HCT116 (cell line): Measurements from ENCODE around the gene SEC16A. TPM values are rescaled to one million over a fixed set of nuclear protein-coding genes. Genes with fewer than 3 reads are reported as not detected.

Experiments
- ATAC-seq: fragments of 200-7000 bp; cut with Tn5 transposase; 2 replicates; pipeline ENCODE4 v1.9.1; 2020; ENCODE audit warnings: mild to moderate bottlenecking, moderate library complexity
- BruUV-seq: library from RNA; stranded (reverse); fragments of 400-500 nt; replicated peaks from 2 replicates; lab custom pipeline; 2021; lab: Mats Ljungman, UMichigan
- CTCF ChIA-PET: fragments of 300-600 bp; sonication (Branson Sonifier 250); formaldehyde crosslinking; loops from one replicate; lab custom pipeline; 2021; ENCODE audit warnings: antibody characterized with exemption; lab: Charles Lee
- POLR2A ChIA-PET: fragments of 300-600, 350-600 bp; sonication (Branson Sonifier 250); formaldehyde crosslinking; loops from one replicate; lab custom pipeline; 2021; ENCODE audit warnings: antibody characterized with exemption; lab: Charles Lee
- RAD21 ChIA-PET, 2 experiments: fragments of 300-600 bp; sonication (Branson Sonifier 250); formaldehyde crosslinking; loops; one replicate each; lab custom pipeline; 2023; ENCODE audit warnings: low total read pairs in 2 of 2; ENCODE audit not compliant: uncharacterized antibody in 2 of 2, unreplicated experiment in 2 of 2, low non-redundant PET in 1 of 2; lab: Charles Lee
- DNase-seq: peaks from one replicate; pipeline ENCODE4 v3.0.0-alpha.2; 2010; ENCODE audit warnings: low read depth, low spot score
- H2AFZ ChIP-seq: fragments of 200-600 bp; shearing (Covaris generic), sonication (generic); 2 replicates; pipeline ENCODE4 v1.6.1; 2017; ENCODE audit warnings: low read depth, mixed run types, mixed read lengths, antibody characterized with exemption, low read length; ENCODE audit not compliant: poor library complexity, severe bottlenecking
- H3K27ac ChIP-seq: 2 replicates; pipeline ENCODE4 v1.5.1; 2012; ENCODE audit warnings: low read depth, low read length
- H3K27me3 ChIP-seq: fragments of 200-600 bp; sonication (generic); 2 replicates; pipeline ENCODE4 v1.6.1; 2016; ENCODE audit warnings: mixed run types, low read length, mixed read lengths; ENCODE audit not compliant: insufficient read depth
- H3K36me3 ChIP-seq, 2 experiments: fragments of 200-500 bp in 1 of 2; fragments of 200-600 bp in 1 of 2; sonication (Bioruptor generic) in 1 of 2; sonication (generic) in 1 of 2; 2 replicates each; pipeline versions ENCODE4 v1.5.1 to v1.6.1; 2014 to 2016; ENCODE audit warnings: low read length in 2 of 2, inconsistent platforms in 1 of 2, mixed read lengths in 1 of 2, mixed run types in 1 of 2; ENCODE audit not compliant: insufficient read depth in 2 of 2, control insufficient read depth in 1 of 2
- H3K4me1 ChIP-seq, 2 experiments: fragments of 200-600 bp in 1 of 2; sonication (generic) in 1 of 2; 2 replicates each; pipeline versions ENCODE4 v1.5.1 to v1.6.1; 2012 to 2017; ENCODE audit warnings: low read length in 2 of 2, inconsistent platforms in 1 of 2, mild to moderate bottlenecking in 1 of 2, mixed read lengths in 1 of 2, mixed run types in 1 of 2, moderate library complexity in 1 of 2; ENCODE audit not compliant: insufficient read depth in 2 of 2, control insufficient read depth in 1 of 2
- H3K4me2 ChIP-seq: fragments of 200-600 bp; sonication (generic); 2 replicates; pipeline ENCODE4 v1.6.1; 2017; ENCODE audit warnings: mixed run types, low read length, mixed read lengths
- H3K4me3 ChIP-seq, 2 experiments: fragments of 200-600 bp in 1 of 2; sonication (generic) in 1 of 2; replicated peaks in 1 of 2; 2 replicates each; pipeline ENCODE4 v1.5.1; 2011 to 2016; ENCODE audit warnings: low read length in 2 of 2, control low read depth in 1 of 2, low read depth in 1 of 2, mild to moderate bottlenecking in 1 of 2, mixed read lengths in 1 of 2, mixed run types in 1 of 2
- H3K79me2 ChIP-seq: fragments of 200-600 bp; sonication (generic); 2 replicates; pipeline ENCODE4 v1.6.1; 2017; ENCODE audit warnings: mild to moderate bottlenecking, mixed run types, low read length, moderate library complexity, mixed read lengths; ENCODE audit not compliant: insufficient read depth
- H3K9ac ChIP-seq: fragments of 200-600 bp; sonication (generic); 2 replicates; pipeline ENCODE4 v1.6.1; 2016; ENCODE audit warnings: low read length, mixed read lengths
- H3K9me2 ChIP-seq: fragments of 200-600 bp; sonication (generic), shearing (Covaris generic); 2 replicates; pipeline ENCODE4 v1.6.1; 2017; ENCODE audit warnings: mixed run types, mild to moderate bottlenecking, moderate library complexity; ENCODE audit not compliant: insufficient read depth
- H3K9me3 ChIP-seq, 2 experiments: fragments of 200-500 bp in 1 of 2; fragments of 200-600 bp in 1 of 2; sonication (Bioruptor generic) in 1 of 2; sonication (generic) in 1 of 2; 2 replicates each; pipeline ENCODE4 v1.6.1; 2014 to 2017; ENCODE audit warnings: low read length in 2 of 2, mixed read lengths in 2 of 2, inconsistent platforms in 1 of 2, low read depth in 1 of 2, mild to moderate bottlenecking in 1 of 2, mixed run types in 1 of 2, moderate library complexity in 1 of 2; ENCODE audit not compliant: control insufficient read depth in 1 of 2, insufficient read depth in 1 of 2
- H4K20me1 ChIP-seq: fragments of 200-600 bp; sonication (generic), shearing (Covaris generic); 2 replicates; pipeline ENCODE4 v1.6.1; 2017; ENCODE audit warnings: mixed run types, mild to moderate bottlenecking, moderate library complexity; ENCODE audit not compliant: insufficient read depth
- ATF3 ChIP-seq: IDR thresholded peaks from 2 replicates; pipeline ENCODE4 v1.6.1; 2012
- ELF1 ChIP-seq: IDR thresholded peaks from 2 replicates; pipeline ENCODE4 v1.6.1; 2012; ENCODE audit warnings: low read depth, borderline replicate concordance
- FOSL1 ChIP-seq: IDR thresholded peaks from 2 replicates; pipeline ENCODE4 v1.6.1; 2012; ENCODE audit warnings: low read depth
- JUND ChIP-seq: IDR thresholded peaks from 2 replicates; pipeline ENCODE4 v1.6.1; 2012
- REST ChIP-seq: IDR thresholded peaks from 2 replicates; pipeline ENCODE4 v1.6.1; 2012; ENCODE audit warnings: low read depth
- SP1 ChIP-seq: IDR thresholded peaks from 2 replicates; pipeline ENCODE4 v1.6.1; 2012; ENCODE audit warnings: low read depth
- TCF7L2 ChIP-seq: IDR thresholded peaks from 2 replicates; pipeline ENCODE4 v1.7.0; 2011; ENCODE audit warnings: borderline replicate concordance, inconsistent platforms; ENCODE audit not compliant: insufficient read depth, insufficient read length; ENCODE audit errors: extremely low read depth
- ZFX ChIP-seq: fragments of 450-650 bp; IDR thresholded peaks from 2 replicates; pipeline ENCODE4 v1.6.1; 2017
- intact Hi-C: fragments of 100-400 bp; cut with micrococcal nuclease; formaldehyde crosslinking; loops from 2 replicates; pipeline ENCODE4 v1.10.0; 2022
- total RNA-seq: library from RNA; stranded (reverse); gene quantifications from one replicate; pipeline ENCODE4 v1.2.1, GENCODE V29; 2021; ENCODE audit not compliant: unreplicated experiment

Gene SEC16A
- total RNA-seq, 1 experiment from 2014 or later: 49.8 TPM

- TF ChIP-seq ATF3 (no peak), REST (no peak), ELF1 (no peak)
Measured at GRCh38 chr9:136505406-136506403, 22.9 kb upstream of the SEC16A start (continued).

- ATAC-seq: no peak
- Histone ChIP-seq H3K27ac (no peak overlapping the region), H3K9me3 (no peaks in the 10 kb centered on the region), H3K27me3 (no peaks in the 10 kb centered on the region), H3K36me3 (peaks cover 8 to 14% of the 10 kb centered on the region in 2 experiments), H3K9ac (no peak overlapping the region), H3K9me2 (no peaks in the 10 kb centered on the region), H3K4me3 (no peak overlapping the region), H4K20me1 (no peaks in the 10 kb centered on the region), H3K4me1 (no peaks in the 10 kb centered on the region), H3K4me2 (no peak overlapping the region), H3K79me2 (no peaks in the 10 kb centered on the region), H2AFZ (no peak overlapping the region)
- no peak for TF ChIP-seq JUND
- TF ChIP-seq TCF7L2: no peak
- TF ChIP-seq FOSL1: no peak
- no peak for TF ChIP-seq SP1
- no peak for TF ChIP-seq ZFX
- ChIA-PET POLR2A (no interaction called here), CTCF (no interaction called here), RAD21 (no interaction called here)
- intact Hi-C loops: no loop called here
- BruUV-seq: no TSS peak
- no peak for DNase-seq
Measured at GRCh38 chr9:136504512-136505348, 21.9 kb upstream of the SEC16A start.
